IMR-90 (cell line): ENCODE measurements around the gene A3GALT2. TPM values are rescaled to one million over a fixed set of nuclear protein-coding genes. Genes with fewer than 3 reads are reported as not detected.

Experiments
- ATAC-seq: fragments of 200-7000 bp; cut with Tn5 transposase; 2 replicates; pipeline ENCODE4 v1.9.1; 2020; ENCODE audit warnings: low read depth, mild to moderate bottlenecking, moderate library complexity
- BruUV-seq: library from RNA; stranded (reverse); fragments of 400-500 nt; replicated peaks from 2 replicates; lab custom pipeline; 2021; lab: Mats Ljungman, UMichigan
- CTCF ChIA-PET: fragments of 300-600 bp; formaldehyde crosslinking; extraction: SDS; loops from one replicate; lab custom pipeline; 2021; ENCODE audit warnings: antibody characterized with exemption; lab: Yijun Ruan, JAX
- POLR2A ChIA-PET: fragments of 300-600 bp; sonication (Branson Sonifier 250); formaldehyde crosslinking; loops from one replicate; lab custom pipeline; 2022; ENCODE audit warnings: antibody characterized with exemption; ENCODE audit not compliant: unreplicated experiment; lab: Charles Lee
- DNase-seq: peaks from one replicate; pipeline ENCODE4 v3.0.0; 2013
- H2AFZ ChIP-seq: replicated peaks from 2 replicates; pipeline ENCODE3; 2013; ENCODE audit warnings: low read length, mild to moderate bottlenecking; ENCODE audit not compliant: poor library complexity
- H2AK5ac ChIP-seq: 2 replicates; pipeline ENCODE4 v1.6.1; 2013; ENCODE audit warnings: low read depth, low read length, inconsistent platforms
- H2AK9ac ChIP-seq: replicated peaks from 2 replicates; pipeline ENCODE3; 2013; ENCODE audit warnings: mild to moderate bottlenecking, low read depth, low read length, moderate library complexity; ENCODE audit not compliant: poor library complexity
- H2BK120ac ChIP-seq: 2 replicates; pipeline ENCODE4 v1.6.1; 2013; ENCODE audit warnings: low read depth, low read length, inconsistent platforms
- H2BK15ac ChIP-seq: 3 replicates; pipeline ENCODE4 v1.6.1; 2013; ENCODE audit warnings: low read depth, low read length, inconsistent platforms
- H2BK20ac ChIP-seq: 2 replicates; pipeline ENCODE4 v1.6.1; 2013; ENCODE audit warnings: low read depth, mild to moderate bottlenecking, inconsistent platforms, low read length, moderate library complexity
- H2BK5ac ChIP-seq: 2 replicates; pipeline ENCODE4 v1.6.1; 2013; ENCODE audit warnings: mild to moderate bottlenecking, low read depth, low read length, inconsistent platforms; ENCODE audit not compliant: poor library complexity, severe bottlenecking
- H3K14ac ChIP-seq: replicated peaks from 2 replicates; pipeline ENCODE4 v1.6.1; 2013; ENCODE audit warnings: low read depth, low read length, inconsistent platforms
- H3K18ac ChIP-seq: 2 replicates; pipeline ENCODE4 v1.6.1; 2013; ENCODE audit warnings: low read depth, low read length, control low read depth
- H3K23ac ChIP-seq: 2 replicates; pipeline ENCODE4 v1.6.1; 2013; ENCODE audit warnings: low read depth, low read length, inconsistent platforms
- H3K27ac ChIP-seq: 2 replicates; pipeline ENCODE4 v1.5.1; 2013; ENCODE audit warnings: mild to moderate bottlenecking, control low read depth, low read length; ENCODE audit not compliant: insufficient read depth
- H3K27me3 ChIP-seq: 2 replicates; pipeline ENCODE4 v1.6.1; 2013; ENCODE audit warnings: low read length; ENCODE audit not compliant: control insufficient read depth, insufficient read depth
- H3K36me3 ChIP-seq: 2 replicates; pipeline ENCODE4 v1.6.1; 2013; ENCODE audit warnings: low read length, mixed read lengths; ENCODE audit not compliant: control insufficient read depth, insufficient read depth
- H3K4ac ChIP-seq: 2 replicates; pipeline ENCODE4 v1.6.1; 2013; ENCODE audit warnings: low read depth, low read length, inconsistent platforms
- H3K4me1 ChIP-seq: 2 replicates; pipeline ENCODE4 v1.6.1; 2013; ENCODE audit warnings: low read length, mixed read lengths; ENCODE audit not compliant: control insufficient read depth, insufficient read depth
- H3K4me2 ChIP-seq: 2 replicates; pipeline ENCODE4 v1.6.1; 2013; ENCODE audit warnings: low read depth, mild to moderate bottlenecking, control low read depth, low read length, moderate library complexity
- H3K4me3 ChIP-seq: 2 replicates; pipeline ENCODE4 v1.5.1; 2013; ENCODE audit warnings: low read depth, mild to moderate bottlenecking, control low read depth, low read length, moderate library complexity; ENCODE audit not compliant: insufficient read depth
- H3K56ac ChIP-seq: 2 replicates; pipeline ENCODE4 v1.6.1; 2013; ENCODE audit warnings: low read length, inconsistent platforms; ENCODE audit not compliant: insufficient read depth; ENCODE audit errors: extremely low read depth
- H3K79me1 ChIP-seq, 2 experiments: 2 replicates each; pipeline ENCODE4 v1.6.1; 2013; ENCODE audit warnings: low read length in 2 of 2, inconsistent platforms in 1 of 2, low read depth in 1 of 2
- H3K9ac ChIP-seq: 2 replicates; pipeline ENCODE4 v1.6.1; 2013; ENCODE audit warnings: low read depth, low read length, control low read depth
- H3K9me1 ChIP-seq: 2 replicates; pipeline ENCODE4 v1.6.1; 2013; ENCODE audit warnings: low read length, inconsistent platforms; ENCODE audit not compliant: insufficient read depth
- H3K9me3 ChIP-seq: 2 replicates; pipeline ENCODE4 v1.6.1; 2013; ENCODE audit warnings: low read length; ENCODE audit not compliant: control insufficient read depth, insufficient read depth
- H4K20me1 ChIP-seq: 2 replicates; pipeline ENCODE4 v1.6.1; 2013; ENCODE audit warnings: low read length, inconsistent platforms; ENCODE audit not compliant: insufficient read depth
- H4K5ac ChIP-seq: 2 replicates; pipeline ENCODE4 v1.6.1; 2013; ENCODE audit warnings: mild to moderate bottlenecking, low read depth, low read length, control low read depth
- H4K8ac ChIP-seq, 2 experiments: 2 replicates each; pipeline ENCODE4 v1.6.1; 2013; ENCODE audit warnings: low read depth in 2 of 2, low read length in 2 of 2, control low read depth in 1 of 2, inconsistent platforms in 1 of 2
- H4K91ac ChIP-seq: 2 replicates; pipeline ENCODE4 v1.6.1; 2013; ENCODE audit warnings: low read depth, low read length, inconsistent platforms; ENCODE audit not compliant: insufficient read depth
- BHLHE40 ChIP-seq: fragments of 150-350 bp; IDR thresholded peaks from 2 replicates; pipeline ENCODE4 v1.6.1; 2016; ENCODE audit warnings: mild to moderate bottlenecking, low read depth, low read length
- CEBPB ChIP-seq: IDR thresholded peaks from 2 replicates; pipeline ENCODE4 v1.6.1; 2012; ENCODE audit warnings: low read depth, low read length, improper control_type of control experiment
- CHD1 ChIP-seq: IDR thresholded peaks from 2 replicates; pipeline ENCODE4 v1.6.1; 2012; ENCODE audit warnings: low read depth, low read length, improper control_type of control experiment
- FOS ChIP-seq: fragments of 150-350 bp; IDR thresholded peaks from 2 replicates; pipeline ENCODE4 v1.6.1; 2016; ENCODE audit warnings: low read depth, low read length
- MAFK ChIP-seq: IDR thresholded peaks from 2 replicates; pipeline ENCODE4 v1.6.1; 2012; ENCODE audit warnings: low read depth, low read length, improper control_type of control experiment
- MAZ ChIP-seq: IDR thresholded peaks from 2 replicates; pipeline ENCODE4 v1.6.1; 2012; ENCODE audit warnings: low read depth, mild to moderate bottlenecking, low read length, improper control_type of control experiment, moderate library complexity, borderline replicate concordance
- MXI1 ChIP-seq: IDR thresholded peaks from 2 replicates; pipeline ENCODE4 v1.6.1; 2012; ENCODE audit warnings: low read depth, mild to moderate bottlenecking, low read length, moderate library complexity, borderline replicate concordance
- NFE2L2 ChIP-seq: fragments of 150-350 bp; IDR thresholded peaks from 2 replicates; pipeline ENCODE4 v1.6.1; 2016; ENCODE audit warnings: low read depth, mild to moderate bottlenecking, low read length
- POLR2A ChIP-seq: IDR thresholded peaks from 2 replicates; pipeline ENCODE4 v1.6.1; 2012; ENCODE audit warnings: mild to moderate bottlenecking, low read depth, low read length
- RAD21 ChIP-seq: IDR thresholded peaks from 2 replicates; pipeline ENCODE4 v1.6.1; 2012; ENCODE audit warnings: low read length, improper control_type of control experiment
- RCOR1 ChIP-seq: IDR thresholded peaks from 2 replicates; pipeline ENCODE4 v1.6.1; 2012; ENCODE audit warnings: mild to moderate bottlenecking, low read length, improper control_type of control experiment; ENCODE audit not compliant: insufficient replicate concordance
- RFX5 ChIP-seq: IDR thresholded peaks from 2 replicates; pipeline ENCODE4 v1.8.0; 2012; ENCODE audit warnings: low read depth, mild to moderate bottlenecking, low read length, moderate library complexity
- SMC3 ChIP-seq: fragments of 150-350 bp; IDR thresholded peaks from 2 replicates; pipeline ENCODE4 v1.6.1; 2016; ENCODE audit warnings: low read depth, mild to moderate bottlenecking, antibody characterized with exemption, low read length, moderate library complexity
- WGBS, 2 experiments: methylation state at CpG; one replicate each; pipeline versions ENCODE4 v1.1.5 to v1.1.7; 2013; ENCODE audit warnings: missing lambda C conversion rate in 2 of 2; ENCODE audit not compliant: insufficient read length in 1 of 2; ENCODE audit errors: extremely low coverage in 2 of 2; 5-methylcytosine and 5-hydroxymethylcytosine counted together
- dilution Hi-C: fragments of 300-500 bp; cut with HindIII; formaldehyde crosslinking; loops from one replicate; pipeline ENCODE4 v1.14.3; 2018; ENCODE audit warnings: low sequenced_read_pairs; ENCODE audit not compliant: unreplicated experiment
- in situ Hi-C: fragments of 300-500 bp; cut with MboI; formaldehyde crosslinking; loops from 3 replicates; pipeline ENCODE4 v1.14.3; 2019; ENCODE audit warnings: low sequenced_read_pairs, inconsistent platforms, mixed read lengths
- intact Hi-C: fragments of 100-400 bp; cut with micrococcal nuclease; formaldehyde crosslinking; loops from 2 replicates; pipeline ENCODE4 v1.10.0; 2022
- polyA plus RNA-seq, 3 experiments: library from polyadenylated mRNA; depleted of rRNA; stranded (reverse); fragments of >200 nt; gene quantifications; 2 replicates each; pipeline ENCODE4 v1.2.3, GENCODE V29; 2012; ENCODE audit warnings: low replicate concordance in 1 of 3
- total RNA-seq: library from RNA; depleted of rRNA; stranded (reverse); fragments of >200 nt; gene quantifications from 2 replicates; pipeline ENCODE4 v1.2.3, GENCODE V29; 2012
- TF ChIP-seq, protein P1 (sequence below): fragments of 150-350 bp; IDR thresholded peaks from 2 replicates; pipeline ENCODE4 v1.6.1; 2016; ENCODE audit warnings: low read depth, mild to moderate bottlenecking, low read length, moderate library complexity, borderline replicate concordance
- TF ChIP-seq, protein P2 (sequence below): fragments of 150-350 bp; IDR thresholded peaks from 2 replicates; pipeline ENCODE4 v1.6.1; 2017; ENCODE audit warnings: mild to moderate bottlenecking, antibody characterized with exemption, low read length, low read depth

Gene A3GALT2
- total and polyA plus RNA-seq, 2 of the 4 experiments (the other 2 are of a cell fraction) = not detected

DNA sequence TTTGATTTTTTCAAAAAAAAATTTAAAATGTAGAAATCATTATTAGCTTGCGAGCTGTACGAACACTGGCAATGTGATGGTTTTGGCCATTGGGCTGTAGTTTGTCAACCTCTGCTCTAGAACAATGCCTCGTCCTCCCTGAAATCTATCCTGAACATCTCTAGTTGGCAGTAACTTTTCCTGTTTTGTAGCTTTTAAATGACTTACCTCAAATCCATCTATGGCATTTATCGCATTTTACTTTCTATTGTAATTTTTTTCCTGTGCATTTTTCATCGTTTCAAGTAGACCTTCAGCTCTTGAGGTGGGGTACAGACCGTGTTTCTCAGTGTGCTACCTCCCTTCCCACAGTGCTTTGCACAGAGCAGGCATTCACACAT, 30.4 kb upstream of the A3GALT2 start:
- Histone ChIP-seq H4K91ac (no peak overlapping the region), H2AFZ (no peak overlapping the region), H4K5ac (no peak overlapping the region), H3K4me1 (peaks cover 10% of the 10 kb centered on the region), H3K9ac (no peak overlapping the region), H3K18ac (no peak overlapping the region), H3K9me3 (no peaks in the 10 kb centered on the region), H2AK5ac (no peak overlapping the region), H3K9me1 (peaks cover 3% of the 10 kb centered on the region; the same call in 1 of the 2 replicates), H3K4me2 (no peak overlapping the region), H4K8ac (peak overlapping the region in 1 of 2 experiments; percentile 96; a peak in 1 of 4 replicates), H3K14ac (no peak overlapping the region), H2AK9ac (no peak overlapping the region), H2BK20ac (no peak overlapping the region), H3K23ac (peak overlapping the region; percentile 49; the same call in 1 of the 2 replicates), H4K20me1 (peaks cover 14% of the 10 kb centered on the region), H2BK120ac (no peak overlapping the region), H3K27ac (no peak overlapping the region), H3K36me3 (peaks cover 19% of the 10 kb centered on the region), H2BK15ac (no peak overlapping the region), H2BK5ac (no peak overlapping the region), H3K79me1 (peaks cover 6 to 25% of the 10 kb centered on the region in 2 experiments), H3K4ac (no peak overlapping the region), H3K56ac (no peak overlapping the region), H3K4me3 (no peak overlapping the region), H3K27me3 (no peaks in the 10 kb centered on the region)
- TF ChIP-seq NFE2L2 (no peak), MAFK (no peak), FOS (no peak), RAD21 (no peak), CHD1 (no peak), RFX5 (no peak), MXI1 (no peak), MAZ (no peak), BHLHE40 (no peak), SMC3 (no peak), RCOR1 (no peak), CEBPB (no peak), POLR2A (no peak)
- TF ChIP-seq, protein P1, sequence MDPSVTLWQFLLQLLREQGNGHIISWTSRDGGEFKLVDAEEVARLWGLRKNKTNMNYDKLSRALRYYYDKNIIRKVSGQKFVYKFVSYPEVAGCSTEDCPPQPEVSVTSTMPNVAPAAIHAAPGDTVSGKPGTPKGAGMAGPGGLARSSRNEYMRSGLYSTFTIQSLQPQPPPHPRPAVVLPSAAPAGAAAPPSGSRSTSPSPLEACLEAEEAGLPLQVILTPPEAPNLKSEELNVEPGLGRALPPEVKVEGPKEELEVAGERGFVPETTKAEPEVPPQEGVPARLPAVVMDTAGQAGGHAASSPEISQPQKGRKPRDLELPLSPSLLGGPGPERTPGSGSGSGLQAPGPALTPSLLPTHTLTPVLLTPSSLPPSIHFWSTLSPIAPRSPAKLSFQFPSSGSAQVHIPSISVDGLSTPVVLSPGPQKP = no peak
- TF ChIP-seq, protein P2, sequence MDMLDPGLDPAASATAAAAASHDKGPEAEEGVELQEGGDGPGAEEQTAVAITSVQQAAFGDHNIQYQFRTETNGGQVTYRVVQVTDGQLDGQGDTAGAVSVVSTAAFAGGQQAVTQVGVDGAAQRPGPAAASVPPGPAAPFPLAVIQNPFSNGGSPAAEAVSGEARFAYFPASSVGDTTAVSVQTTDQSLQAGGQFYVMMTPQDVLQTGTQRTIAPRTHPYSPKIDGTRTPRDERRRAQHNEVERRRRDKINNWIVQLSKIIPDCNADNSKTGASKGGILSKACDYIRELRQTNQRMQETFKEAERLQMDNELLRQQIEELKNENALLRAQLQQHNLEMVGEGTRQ = no peak
- DNase-seq (no peak), ATAC-seq (no peak)
- 100% methylated on average over 2 of the region's 6 CpGs; no CpG with 5 or more reads in 1 of the 2 experiments for WGBS, 2 experiments
- POLR2A ChIA-PET = interaction anchor here (0.6 kb wide), 1 partner anchor 15 kb away, joined by 3 read pairs; no protein-coding TSS in a partner anchor
- dilution Hi-C loops (no loop called here), in situ Hi-C loops (no loop called here), intact Hi-C loops (no loop called here)
- BruUV-seq = no TSS peak
- CTCF ChIA-PET = interaction anchor here (0.7 to 0.9 kb wide), 2 partner anchors 11 to 29 kb away, joined by 3 read pairs; no protein-coding TSS in a partner anchor
